K562 (cell line): ENCODE measurements around the gene HTRA3. TPM values are rescaled to one million over a fixed set of nuclear protein-coding genes. Genes with fewer than 3 reads are reported as not detected.
A peak's percentile ranks its signal among the peaks of the same experiment; 100 is the strongest.

Experiments used
- EP300 ChIP-seq: IDR thresholded peaks from 2 replicates; pipeline ENCODE4 v1.6.1; 2012; ENCODE audit warnings: low read length, improper control_type of control experiment
- GABPA ChIP-seq: fragments of 200-800 bp; sonication (Bioruptor generic); conservative IDR thresholded peaks from 2 replicates; pipeline ENCODE4 v1.6.1; 2016; ENCODE audit warnings: low read depth, missing genetic modification characterization, missing compliant biosample characterization
- MAFK ChIP-seq: IDR thresholded peaks from 2 replicates; pipeline ENCODE4 v1.6.1; 2011; ENCODE audit warnings: low read length, improper control_type of control experiment
- POLR2A ChIP-seq: fragments of 450-650 bp; conservative IDR thresholded peaks from 2 replicates; pipeline ENCODE4 v1.6.1; 2016
- RHOXF2B ChIP-seq: fragments of 250-450 bp; sonication (Bioruptor Pico); conservative IDR thresholded peaks from 2 replicates; pipeline ENCODE4 v1.5.1; 2021
- SETDB1 ChIP-seq: IDR thresholded peaks from one replicate; pipeline ENCODE4 v1.6.1; 2012; ENCODE audit warnings: low read length, control low read depth, inconsistent platforms
- TCF3 ChIP-seq: sonication (generic); formaldehyde crosslinking; IDR thresholded peaks from 2 replicates; pipeline ENCODE4 v1.4.0; 2020; ENCODE audit warnings: mild to moderate bottlenecking, missing genetic modification reagents
- XRCC5 ChIP-seq: fragments of 200-400 bp; formaldehyde crosslinking; IDR thresholded peaks from 2 replicates; pipeline ENCODE4 v1.6.1; 2017; ENCODE audit warnings: low read depth, mild to moderate bottlenecking, low read length
- ZNF764 ChIP-seq: fragments of 250-450 bp; sonication (Bioruptor Pico); IDR thresholded peaks from 2 replicates; pipeline ENCODE4 v1.4.0; 2020; ENCODE audit warnings: low read depth, mild to moderate bottlenecking, moderate library complexity
- ZNF766 ChIP-seq: fragments of 200-800 bp; sonication (Bioruptor generic); conservative IDR thresholded peaks from 2 replicates; pipeline ENCODE4 v1.6.1; 2016; ENCODE audit warnings: missing genetic modification characterization, missing compliant biosample characterization
- ZNF830 ChIP-seq: fragments of 250-450 bp; sonication (Bioruptor Pico); IDR thresholded peaks from 2 replicates; pipeline ENCODE4 v1.5.0; 2021; ENCODE audit warnings: mild to moderate bottlenecking
- polyA plus RNA-seq, 8 experiments: library from polyadenylated mRNA; depleted of rRNA in 4 of 8; stranded (reverse) in 5 of 8; unstranded in 3 of 8; fragments of >200 nt; fragmentation: Nextera tagmentation in 2 of 8; fragmentation: Illumina TruSeq in 1 of 8; extraction: Ambion mirVana in 2 of 8; extraction: Trizol in 1 of 8; gene quantifications; 2 replicates each; pipeline versions ENCODE4 v1.2.1 to v1.2.3, GENCODE V29; 2011 to 2014; ENCODE audit warnings: inconsistent platforms in 1 of 8, missing spikeins in 1 of 8
- total RNA-seq, 7 experiments: library from RNA; depleted of rRNA in 6 of 7; stranded (reverse); fragments of >200 nt in 6 of 7; fragmentation: Illumina TruSeq in 2 of 7; extraction: Trizol in 2 of 7; gene quantifications; 2 replicates each; pipeline versions ENCODE4 v1.2.1 to v1.2.3, GENCODE V29; 2011 to 2021; ENCODE audit warnings: low replicate concordance in 1 of 7
- TF ChIP-seq, protein P1 (sequence below): sonication (generic); formaldehyde crosslinking; IDR thresholded peaks from 2 replicates; pipeline ENCODE4 v1.9.0; 2022; ENCODE audit warnings: mild to moderate bottlenecking, missing genetic modification reagents
- TF ChIP-seq, protein P2 (sequence below), 2 experiments: fragments of 450-650 bp; conservative IDR thresholded peaks; 2 replicates each; pipeline ENCODE4 v1.6.1; 2017; ENCODE audit warnings: mild to moderate bottlenecking in 2 of 2, moderate library complexity in 2 of 2
- TF ChIP-seq, protein P3 (sequence below): conservative IDR thresholded peaks from 2 replicates; pipeline ENCODE4 v1.6.1; 2011; ENCODE audit warnings: low read depth, mild to moderate bottlenecking, low read length; ENCODE audit not compliant: control insufficient read depth

The HTRA3 gene
- total and polyA plus RNA-seq, 9 of the 15 experiments (the other 6 are each of a cell fraction or from before 2014, with no cell fraction given), result 0.04 TPM; not detected in 8

- TF ChIP-seq, protein P1, sequence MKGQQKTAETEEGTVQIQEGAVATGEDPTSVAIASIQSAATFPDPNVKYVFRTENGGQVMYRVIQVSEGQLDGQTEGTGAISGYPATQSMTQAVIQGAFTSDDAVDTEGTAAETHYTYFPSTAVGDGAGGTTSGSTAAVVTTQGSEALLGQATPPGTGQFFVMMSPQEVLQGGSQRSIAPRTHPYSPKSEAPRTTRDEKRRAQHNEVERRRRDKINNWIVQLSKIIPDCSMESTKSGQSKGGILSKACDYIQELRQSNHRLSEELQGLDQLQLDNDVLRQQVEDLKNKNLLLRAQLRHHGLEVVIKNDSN (CRISPR knock-in tag), result peak; percentile 50
- no peak for TF ChIP-seq RHOXF2B (CRISPR knock-in tag)
- TF ChIP-seq SETDB1, result no peak
- no peak for TF ChIP-seq GABPA (tag)
- peak; percentile 97 for TF ChIP-seq MAFK
- peak; percentile 17; the same call in 1 of the 2 replicates for TF ChIP-seq TCF3 (CRISPR knock-in tag)
- TF ChIP-seq XRCC5, result no peak
- no peak for TF ChIP-seq POLR2A
- TF ChIP-seq, protein P2, sequence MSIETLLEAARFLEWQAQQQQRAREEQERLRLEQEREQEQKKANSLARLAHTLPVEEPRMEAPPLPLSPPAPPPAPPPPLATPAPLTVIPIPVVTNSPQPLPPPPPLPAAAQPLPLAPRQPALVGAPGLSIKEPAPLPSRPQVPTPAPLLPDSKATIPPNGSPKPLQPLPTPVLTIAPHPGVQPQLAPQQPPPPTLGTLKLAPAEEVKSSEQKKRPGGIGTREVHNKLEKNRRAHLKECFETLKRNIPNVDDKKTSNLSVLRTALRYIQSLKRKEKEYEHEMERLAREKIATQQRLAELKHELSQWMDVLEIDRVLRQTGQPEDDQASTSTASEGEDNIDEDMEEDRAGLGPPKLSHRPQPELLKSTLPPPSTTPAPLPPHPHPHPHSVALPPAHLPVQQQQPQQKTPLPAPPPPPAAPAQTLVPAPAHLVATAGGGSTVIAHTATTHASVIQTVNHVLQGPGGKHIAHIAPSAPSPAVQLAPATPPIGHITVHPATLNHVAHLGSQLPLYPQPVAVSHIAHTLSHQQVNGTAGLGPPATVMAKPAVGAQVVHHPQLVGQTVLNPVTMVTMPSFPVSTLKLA (conservative IDR thresholded peaks at IDR 0.05), result peak in 1 of 2 experiments; percentile 45; a peak in 1 of 4 replicates
- TF ChIP-seq ZNF830 (CRISPR knock-in tag), result no peak
- peak; percentile 31; the same call in 1 of the 2 replicates for TF ChIP-seq EP300
- TF ChIP-seq, protein P3, sequence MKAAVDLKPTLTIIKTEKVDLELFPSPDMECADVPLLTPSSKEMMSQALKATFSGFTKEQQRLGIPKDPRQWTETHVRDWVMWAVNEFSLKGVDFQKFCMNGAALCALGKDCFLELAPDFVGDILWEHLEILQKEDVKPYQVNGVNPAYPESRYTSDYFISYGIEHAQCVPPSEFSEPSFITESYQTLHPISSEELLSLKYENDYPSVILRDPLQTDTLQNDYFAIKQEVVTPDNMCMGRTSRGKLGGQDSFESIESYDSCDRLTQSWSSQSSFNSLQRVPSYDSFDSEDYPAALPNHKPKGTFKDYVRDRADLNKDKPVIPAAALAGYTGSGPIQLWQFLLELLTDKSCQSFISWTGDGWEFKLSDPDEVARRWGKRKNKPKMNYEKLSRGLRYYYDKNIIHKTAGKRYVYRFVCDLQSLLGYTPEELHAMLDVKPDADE, result no peak
- no peak for TF ChIP-seq ZNF764 (CRISPR knock-in tag)
- TF ChIP-seq ZNF766 (CRISPR knock-in tag), result no peak
Measured at GRCh38 chr4:8228319-8229250, 41.0 kb upstream of the HTRA3 start (continued).
